NCI-H446 treated with DMSO at 0.1 percent for 48 hours (cell line): ENCODE data around the gene SEMA3C.

Experiments used
- DNase-seq: peaks from one replicate; lab custom pipeline; 2025; lab: John Stamatoyannopoulos, UW

The SEMA3C gene

DNA sequence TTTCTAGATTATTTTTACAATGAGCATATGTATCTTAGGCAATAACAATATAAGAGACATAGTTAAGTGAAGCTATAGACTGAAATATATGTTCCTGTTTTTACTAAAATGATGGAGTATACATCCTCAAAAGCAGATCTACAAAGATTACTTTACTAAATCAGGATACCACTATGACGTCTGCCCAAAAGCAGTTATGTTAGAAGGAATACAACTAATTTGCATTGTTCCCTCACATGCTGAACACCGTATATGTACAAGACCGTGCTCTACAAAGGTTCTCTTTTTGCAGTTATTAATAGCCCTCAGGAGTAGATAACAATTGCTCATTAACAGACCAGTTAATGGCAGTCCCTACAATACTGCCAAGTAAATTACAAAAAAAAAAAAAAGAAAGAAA, 143.0 kb downstream of the SEMA3C start:
- DNase-seq, result no peak

DNA sequence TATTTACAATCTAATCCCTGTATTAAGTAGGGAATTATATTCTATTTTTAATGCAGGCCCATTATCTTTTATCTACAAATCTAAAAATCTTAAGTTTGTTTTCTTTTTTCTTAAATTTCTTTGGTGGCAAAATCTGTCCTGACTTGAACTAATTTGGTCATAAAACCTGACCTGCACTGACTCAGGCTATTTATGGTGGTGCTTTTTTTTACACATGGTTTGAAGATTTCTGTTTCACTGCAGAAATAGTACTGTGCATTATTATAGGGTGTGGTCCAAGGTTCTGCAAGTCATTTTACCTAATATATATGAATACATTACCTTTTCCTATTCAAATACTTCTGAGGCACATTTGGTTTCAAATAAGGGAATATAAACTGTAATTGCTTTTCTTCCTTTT, 143.4 kb downstream of the SEMA3C start:
- no peak for DNase-seq

DNA sequence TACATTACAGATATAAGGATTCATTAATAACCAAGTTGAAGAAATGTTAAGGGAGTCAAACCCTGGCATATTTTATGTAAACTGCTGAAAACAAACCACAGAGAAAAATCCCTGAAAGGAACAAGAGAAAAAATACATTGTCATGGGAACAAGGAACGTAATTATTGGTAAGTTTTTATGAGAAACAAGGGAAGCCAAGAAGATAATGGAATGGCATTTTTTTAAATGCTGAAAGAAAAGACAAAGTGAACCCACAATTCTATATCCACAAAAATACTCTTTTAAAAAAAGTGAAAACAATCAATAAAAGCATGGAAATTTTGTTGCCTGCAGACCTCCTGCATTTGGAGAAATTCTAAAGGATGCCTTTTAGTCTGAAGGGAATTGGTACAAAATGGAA, 144.0 kb downstream of the SEMA3C start:
- no peak for DNase-seq

DNA sequence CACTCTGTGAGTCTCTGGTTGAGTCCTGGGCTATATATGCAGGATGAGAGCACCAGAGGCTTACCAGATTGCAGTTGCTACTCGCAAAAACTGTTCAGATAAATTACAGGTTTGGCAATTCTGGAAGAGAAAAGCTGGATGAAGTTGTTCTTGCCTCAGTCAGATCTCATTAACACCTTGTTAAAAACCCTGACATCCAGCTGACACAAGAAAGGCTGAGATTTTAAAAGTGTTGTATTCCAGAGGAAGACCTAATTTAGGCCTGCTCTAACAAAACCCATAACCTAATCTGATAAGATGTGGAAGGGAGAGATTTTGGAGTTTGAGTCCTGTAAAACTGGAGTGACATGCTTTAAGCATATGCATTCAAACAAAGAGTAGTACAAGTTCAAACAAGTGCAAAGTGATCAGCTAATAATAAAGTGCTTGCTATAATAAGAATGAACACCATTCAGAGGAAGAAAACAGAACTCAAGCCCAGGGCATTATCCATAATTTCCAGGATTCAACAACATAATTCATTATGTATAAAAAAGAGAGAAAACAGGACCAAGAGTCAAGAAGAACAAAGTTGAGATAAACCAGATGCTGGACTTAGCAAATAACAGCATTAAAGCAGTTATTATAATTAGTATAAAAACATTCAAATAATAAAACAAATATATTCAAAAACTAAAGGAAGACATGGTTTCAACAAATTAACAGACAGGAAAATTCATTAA, 144.9 kb downstream of the SEMA3C start:
- DNase-seq, result no peak

DNA sequence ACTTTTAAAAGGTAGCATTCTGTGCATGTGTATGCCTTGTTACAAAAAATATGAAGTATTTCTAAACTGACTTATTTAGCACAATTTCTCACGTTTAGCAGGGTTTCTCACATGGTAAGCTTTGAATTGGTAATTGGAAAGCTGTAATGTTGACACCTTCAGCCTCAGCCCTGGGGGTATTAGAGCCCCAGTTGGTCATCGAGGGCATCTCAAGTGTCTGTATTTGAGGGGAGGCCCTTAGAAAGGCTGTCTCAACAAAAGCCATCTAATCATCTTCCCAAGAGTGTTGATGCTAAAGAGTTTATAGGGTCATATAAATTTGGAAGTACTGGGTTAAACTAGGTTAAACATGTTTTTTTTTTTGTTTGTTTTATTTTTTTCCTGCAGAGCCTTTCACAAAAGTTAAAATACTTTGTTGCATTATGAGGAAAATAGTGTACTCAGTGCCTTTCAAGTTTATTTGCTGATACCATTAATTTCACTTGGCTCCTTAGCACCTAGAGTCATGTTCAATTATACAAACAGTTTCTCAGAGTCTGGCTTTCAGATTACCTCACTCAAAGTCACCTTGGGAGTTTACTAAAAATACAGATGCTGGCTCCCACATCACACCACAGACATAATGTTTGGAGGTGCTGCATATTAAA, 146.4 kb downstream of the SEMA3C start:
- DNase-seq, result no peak

DNA sequence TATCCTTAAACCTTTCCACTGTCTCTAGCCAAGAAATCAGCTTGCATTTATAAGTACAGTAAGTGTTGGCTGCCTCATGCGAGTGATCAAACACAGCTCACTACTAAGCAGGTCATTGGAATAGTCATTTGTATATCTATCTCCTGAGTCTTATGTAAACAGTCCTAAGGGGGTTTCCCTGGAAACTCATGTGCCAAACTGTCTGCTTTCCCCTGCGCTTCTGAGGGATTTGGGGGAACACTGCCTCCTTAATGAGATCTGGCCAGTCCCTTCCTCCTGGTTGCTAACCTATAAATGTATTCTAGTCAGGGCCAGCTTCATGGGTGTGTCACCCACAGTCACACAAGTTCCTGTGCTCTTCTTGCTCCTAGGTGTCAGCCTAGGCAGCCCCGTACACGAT, 147.3 kb downstream of the SEMA3C start:
- no peak for DNase-seq

DNA sequence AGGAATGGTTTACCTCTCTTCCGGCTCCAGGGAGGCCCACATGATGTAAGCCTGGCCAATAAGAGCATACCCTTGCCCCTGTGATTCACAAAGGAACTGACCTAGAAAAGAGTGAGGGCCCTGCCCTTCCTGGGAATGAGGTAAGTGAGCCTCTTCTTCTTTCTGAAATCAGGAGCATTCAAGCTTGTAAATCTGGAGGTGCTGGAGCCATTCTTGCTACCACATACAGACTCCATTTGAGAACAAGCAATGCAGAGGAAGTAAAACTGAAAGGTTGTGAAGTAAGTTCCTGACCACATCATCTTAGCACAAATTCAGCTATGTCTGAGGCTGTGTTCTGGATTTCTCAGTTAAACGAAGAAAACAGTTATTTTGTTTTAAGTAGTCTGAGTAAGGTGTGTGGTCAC, 148.2 kb downstream of the SEMA3C start:
- DNase-seq, result no peak

DNA sequence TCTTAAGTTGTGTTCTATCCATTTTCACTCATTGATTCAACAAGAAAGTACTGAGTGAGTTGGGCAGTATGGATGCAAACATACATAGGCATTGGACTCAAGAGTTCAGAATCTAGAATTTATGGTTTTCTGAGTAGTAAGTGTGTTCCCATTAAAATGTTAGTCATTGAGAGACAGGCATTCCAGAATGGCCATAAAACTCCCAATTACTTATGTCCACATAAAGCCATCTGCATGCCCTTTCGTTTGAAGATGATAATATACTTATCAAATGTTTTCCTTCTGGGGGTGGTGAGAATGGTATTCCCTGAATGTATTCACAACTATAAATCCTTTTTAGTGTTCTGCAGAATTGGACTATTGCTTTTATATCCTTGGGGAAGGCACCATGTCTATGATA, 148.8 kb downstream of the SEMA3C start:
- DNase-seq, result no peak

DNA sequence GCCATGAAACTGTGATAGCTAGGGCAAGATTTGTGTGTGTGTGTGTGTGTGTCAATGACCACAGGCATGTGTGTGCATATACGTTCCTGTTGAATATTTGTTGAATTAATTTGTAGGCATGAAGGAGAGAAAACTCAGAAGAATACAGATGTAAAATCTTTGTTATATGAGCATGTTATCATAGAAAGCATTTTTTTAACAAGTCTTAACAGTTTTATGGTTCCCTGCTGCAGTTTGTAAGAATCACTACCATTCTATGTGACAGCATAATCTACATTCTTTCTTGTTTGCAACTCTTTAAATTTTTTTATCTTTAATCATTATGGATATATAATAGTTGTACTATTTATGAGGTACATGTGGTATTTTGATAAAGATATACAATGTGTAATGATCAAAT, 150.1 kb downstream of the SEMA3C start:
- DNase-seq, result no peak

DNA sequence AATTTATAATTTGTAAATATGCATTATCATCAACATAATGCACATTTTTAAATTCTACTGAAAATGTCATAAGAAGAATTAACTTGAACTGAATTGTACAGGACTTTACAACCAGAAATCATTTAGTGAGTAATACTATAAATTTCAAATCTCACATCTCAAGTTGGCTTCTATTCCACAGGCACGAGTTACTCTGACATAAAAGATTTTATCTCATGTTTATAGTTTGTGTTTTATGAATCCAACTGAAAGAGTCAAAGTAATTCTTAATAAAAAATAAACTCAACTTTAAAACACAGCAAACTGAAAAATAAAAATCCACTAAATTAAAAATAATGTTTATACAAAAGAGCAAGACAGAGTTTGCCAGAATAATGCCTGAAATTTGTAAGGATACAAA, 151.2 kb downstream of the SEMA3C start:
- no peak for DNase-seq

DNA sequence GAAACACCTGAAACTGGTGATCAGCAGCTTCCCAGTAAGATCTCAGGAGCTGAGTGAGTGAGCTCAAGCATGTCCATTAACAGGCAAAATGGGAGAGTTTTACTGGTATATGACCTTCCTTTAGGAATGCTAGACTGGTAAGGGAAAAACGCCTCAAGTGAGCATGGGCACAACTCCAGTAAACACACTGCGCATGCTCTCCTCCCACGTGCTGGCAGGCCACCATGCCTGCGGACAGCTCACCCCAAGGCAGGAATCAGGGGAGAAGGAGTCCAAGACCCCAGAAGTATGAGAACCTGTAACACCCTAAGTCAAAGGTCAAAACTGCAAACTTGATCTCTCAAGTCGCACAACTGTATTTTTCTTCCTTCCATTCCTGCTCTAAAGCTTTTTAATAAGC, 152.1 kb downstream of the SEMA3C start:
- no peak for DNase-seq

DNA sequence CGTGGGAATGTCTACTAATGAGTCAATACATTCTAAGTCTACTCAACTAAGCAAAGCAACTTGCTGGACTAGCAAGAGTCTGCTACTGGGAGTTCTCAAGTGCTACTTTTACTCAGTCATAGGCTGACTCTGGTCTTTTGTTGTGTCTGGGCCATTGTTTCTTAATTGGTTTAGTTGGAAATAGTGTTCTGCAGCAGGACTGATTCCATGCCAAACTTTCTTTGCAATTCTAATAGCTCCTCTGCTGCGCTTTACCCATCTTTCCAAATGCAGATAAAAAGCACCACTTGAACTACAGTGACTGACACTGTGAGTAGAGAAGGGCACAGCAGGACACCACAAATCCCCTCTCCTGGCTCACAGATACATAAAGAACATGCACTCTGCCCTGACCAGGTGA, 154.7 kb downstream of the SEMA3C start:
- DNase-seq, result no peak

DNA sequence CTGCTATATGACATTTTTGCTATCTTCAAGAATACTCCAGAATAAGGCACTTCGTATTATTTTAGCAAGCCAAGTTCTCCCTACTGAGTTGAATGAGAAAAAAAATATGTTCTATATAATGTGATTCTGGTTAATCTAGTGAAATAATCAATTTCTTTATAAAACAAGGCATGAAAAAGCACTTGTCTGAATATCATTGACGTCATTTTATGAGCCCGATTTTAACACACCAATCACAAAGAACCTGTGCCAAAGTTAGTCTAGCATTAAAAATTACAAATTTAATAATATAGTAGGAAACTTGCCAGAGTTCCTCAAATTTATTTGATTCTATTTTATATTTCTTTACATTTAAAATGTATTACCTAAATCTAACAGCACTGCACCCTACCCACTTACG, 155.1 kb downstream of the SEMA3C start:
- DNase-seq, result no peak

DNA sequence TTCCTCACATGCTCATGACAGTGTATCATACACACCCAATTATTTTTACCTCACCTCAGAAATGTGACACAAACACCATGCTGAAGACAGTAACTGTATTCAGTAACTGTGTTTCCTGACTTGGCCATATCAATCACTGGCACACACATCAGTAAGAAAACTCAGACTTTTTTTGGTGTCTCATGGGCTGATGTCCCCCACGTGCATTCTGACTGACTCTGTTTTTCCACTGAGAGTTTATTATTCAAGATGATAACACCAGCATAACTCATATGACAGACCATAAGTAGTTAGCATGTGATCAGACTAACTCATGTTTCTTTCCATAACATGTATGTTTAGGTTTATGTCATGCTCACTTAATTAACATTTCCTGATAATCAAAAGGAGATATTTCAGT, 155.6 kb downstream of the SEMA3C start:
- no peak for DNase-seq

DNA sequence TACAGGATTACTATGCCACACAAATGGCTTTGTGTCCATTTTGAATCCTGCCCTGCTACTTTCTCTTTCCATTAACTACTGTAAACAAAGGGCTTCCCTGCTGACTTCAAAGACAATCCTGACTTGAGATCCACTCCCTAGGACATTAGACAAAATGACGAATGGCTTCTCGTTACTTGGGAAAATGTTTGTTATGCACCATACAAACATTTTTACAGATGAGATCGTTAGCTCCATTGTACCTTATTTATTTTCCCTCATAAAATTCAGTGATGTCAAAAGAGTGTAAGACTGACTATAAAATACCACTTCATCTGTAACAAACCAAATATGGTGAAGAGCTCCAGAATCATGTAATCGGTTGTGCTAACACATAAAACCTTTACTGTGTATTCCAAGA, 158.6 kb downstream of the SEMA3C start:
- DNase-seq, result no peak

DNA sequence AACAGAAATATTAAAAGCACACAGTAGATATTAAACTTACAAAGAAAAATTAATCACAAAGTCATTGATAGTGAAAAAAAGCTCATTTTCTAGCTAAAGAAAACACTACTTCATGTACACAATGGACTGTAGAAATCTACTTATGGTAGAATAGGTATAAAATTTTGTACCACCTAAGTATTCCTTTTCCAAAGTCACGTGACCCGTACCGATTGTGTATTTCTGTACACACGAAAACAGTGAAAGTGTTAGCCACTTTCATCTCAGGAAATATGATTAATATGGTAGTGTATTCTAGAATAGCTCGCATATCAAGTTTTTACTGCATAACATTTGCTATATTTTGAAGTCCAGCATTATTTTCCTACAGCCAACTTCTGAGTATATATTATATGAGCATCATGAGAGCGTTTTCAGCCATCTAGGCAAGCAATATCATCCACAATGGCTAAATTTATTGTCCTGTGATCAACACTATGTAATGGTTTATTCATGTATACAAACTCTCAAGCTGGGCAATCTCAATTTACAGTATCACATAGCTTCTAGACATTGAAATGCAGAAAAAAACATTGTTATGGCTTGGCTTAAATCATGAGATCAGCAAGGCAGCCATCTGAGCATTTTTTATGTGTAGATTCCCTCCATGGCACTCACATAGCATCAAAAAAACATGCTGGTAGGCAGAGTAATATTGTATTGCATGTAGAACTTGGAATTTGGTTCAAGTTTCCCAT, 165.7 kb downstream of the SEMA3C start:
- no peak for DNase-seq

DNA sequence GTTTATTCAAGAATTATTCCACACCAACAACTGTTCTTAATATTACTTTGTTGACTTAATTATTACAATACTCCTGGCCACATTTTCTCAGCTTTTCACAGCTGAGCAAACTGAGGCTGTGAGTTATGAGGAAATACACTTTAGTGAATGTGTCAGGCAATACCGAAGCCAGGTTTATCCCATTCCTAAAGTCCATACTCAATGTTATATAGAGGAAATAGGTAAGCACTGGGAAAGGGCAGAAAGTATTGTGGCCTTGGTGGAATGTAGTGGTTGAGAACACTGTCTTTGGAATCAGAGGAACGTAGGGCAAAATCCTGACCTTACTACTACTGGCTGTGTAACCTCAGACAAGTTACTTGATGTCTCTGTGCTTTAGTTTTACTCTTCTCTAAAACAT, 169.6 kb downstream of the SEMA3C start:
- no peak for DNase-seq

DNA sequence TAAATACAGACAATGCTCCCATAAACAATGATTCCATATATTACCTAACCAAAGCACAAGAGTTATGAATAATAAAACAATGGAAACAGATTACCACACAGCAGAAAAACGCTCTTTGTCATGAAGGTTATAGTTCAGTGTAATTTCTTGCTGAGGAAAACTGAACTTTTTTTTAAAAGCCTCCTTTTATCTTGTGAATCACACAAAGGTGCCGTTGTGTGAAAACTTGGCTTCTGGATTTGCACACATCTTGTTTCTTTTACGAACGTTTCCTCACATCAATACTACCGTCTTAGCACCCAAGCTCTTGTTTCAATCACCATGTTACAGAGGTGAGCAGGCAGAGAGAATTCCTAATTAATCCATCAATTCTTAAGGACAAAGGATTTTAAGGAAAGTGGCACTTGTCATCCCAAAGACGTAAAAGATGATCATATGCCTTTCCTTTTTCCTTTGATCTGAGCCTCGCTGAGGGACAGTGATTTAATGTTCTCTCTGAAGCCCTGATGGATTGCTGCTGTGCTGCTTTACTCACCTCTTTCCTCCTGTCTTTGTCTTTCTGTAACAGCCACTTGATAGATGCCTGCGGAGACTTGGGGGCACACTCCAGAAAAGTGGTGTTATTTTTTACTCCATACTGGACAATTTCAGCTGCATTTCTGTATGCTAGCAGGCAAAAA, 170.3 kb downstream of the SEMA3C start:
- no peak for DNase-seq

DNA sequence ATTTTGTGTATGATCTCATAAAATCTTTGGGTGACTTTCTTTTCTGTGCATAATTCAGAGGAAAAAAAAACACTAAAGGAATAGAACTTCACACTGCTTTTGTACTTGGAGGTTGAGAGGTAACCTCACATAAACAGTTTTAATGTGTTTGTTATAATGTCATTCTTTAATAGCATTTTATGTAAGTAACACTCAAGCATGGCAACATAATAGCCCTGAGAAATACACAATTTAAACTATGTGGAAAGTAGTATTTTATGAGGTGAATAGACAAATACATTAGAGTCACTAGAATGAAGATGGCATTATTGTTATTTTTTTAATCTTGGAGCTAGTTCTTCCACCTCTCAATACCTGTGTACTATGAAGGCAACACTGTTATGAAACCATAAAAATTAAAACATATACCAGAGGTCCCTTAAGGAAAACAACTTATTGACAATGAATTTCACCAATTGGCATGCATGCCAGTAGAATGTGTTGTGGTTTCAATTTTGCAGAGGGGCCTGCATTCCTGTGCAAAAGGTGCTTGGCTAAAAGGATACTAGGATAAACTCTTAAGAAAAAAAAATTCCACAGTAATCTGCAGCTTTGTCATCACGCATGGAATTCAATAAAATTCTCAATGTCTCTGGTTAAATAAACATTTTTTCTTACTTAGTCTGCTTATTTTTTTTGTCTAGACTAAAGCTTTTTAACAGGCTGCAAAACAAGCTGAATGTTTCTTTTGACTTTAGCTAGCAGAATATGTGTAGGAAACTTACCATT, 177.9 kb downstream of the SEMA3C start:
- DNase-seq, result no peak

DNA sequence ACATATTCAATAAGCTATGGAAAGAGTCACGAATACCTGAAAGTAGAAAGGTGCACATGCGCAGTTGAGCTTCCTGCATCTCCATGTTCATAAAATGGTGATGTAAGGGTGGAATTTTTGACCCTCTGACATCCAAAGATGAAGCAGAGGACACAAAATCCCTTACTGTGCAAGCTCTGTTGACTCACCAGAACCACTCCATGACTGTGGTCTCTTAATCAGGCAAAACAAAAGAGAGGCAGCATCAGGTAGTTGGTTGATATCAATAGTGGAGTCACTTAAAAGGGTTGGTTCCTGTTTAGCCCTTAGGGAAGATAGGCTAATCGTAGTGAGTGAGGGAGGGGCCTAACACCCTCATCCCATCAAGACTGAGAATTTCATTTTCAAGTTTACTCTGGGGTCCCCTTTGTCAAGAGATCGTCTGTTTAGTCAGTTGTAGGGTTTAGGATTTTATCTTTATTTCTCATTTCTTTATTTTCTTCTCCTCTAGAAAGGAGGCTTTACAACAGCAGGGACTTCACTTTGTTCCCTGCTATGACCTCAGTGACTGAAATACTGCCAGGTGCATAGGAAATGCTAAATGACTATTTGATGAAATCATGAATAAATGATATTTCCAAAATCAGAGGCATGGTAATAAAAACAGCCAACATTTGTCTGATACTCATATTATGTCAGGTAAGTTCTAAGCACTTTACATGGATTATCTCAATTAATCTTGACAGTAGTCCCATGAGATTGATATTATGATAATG, 182.3 kb downstream of the SEMA3C start:
- no peak for DNase-seq

DNA sequence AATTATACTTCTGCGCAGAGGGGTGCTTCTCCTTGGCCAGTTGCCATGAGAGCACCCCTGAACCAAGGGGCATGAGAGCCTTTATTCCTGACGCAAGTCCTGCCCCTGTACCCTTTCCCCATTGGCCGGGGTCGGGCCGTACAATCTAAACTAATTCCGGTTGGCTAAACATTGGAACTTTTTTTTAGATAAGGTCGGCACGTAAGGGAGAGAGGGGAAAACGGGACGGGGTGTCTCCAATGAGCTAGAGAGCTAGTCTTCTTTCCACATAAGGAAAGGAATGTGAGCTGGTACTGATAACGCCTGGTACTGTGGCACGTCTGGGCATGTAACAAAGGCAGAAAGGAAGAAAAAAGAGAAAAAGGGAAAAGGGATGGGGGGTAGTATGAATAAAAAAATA, 183.5 kb downstream of the SEMA3C start:
- DNase-seq, result no peak
